Natural killer cell (primary cell): ENCODE data around the gene ABHD17A. TPM values are rescaled to one million over a fixed set of nuclear protein-coding genes. Genes with fewer than 3 reads are reported as not detected.

Experiments
- ATAC-seq, 3 donors: fragments of 150-1000 bp in 2 of 3; fragments of 200-7000 bp in 1 of 3; cut with Tn5 transposase; 1 replicate in 1 of 3; 2 replicates in 2 of 3; pipeline ENCODE4 v1.10.0; 2021; ENCODE audit warnings: mild to moderate bottlenecking in 2 of 3, moderate library complexity in 2 of 3
- DNase-seq, 2 donors: peaks; one replicate each; pipeline versions ENCODE4 v3.0.0 to v3.0.0-alpha.2; 2013 to 2021; ENCODE audit warnings: mixed read lengths in 1 of 2
- H3K27ac ChIP-seq: one replicate; pipeline ENCODE4 v1.5.1; 2013; ENCODE audit warnings: mild to moderate bottlenecking, low read length
- H3K27me3 ChIP-seq: one replicate; pipeline ENCODE4 v1.6.1; 2013; ENCODE audit warnings: low read length; ENCODE audit not compliant: control insufficient read depth, insufficient read depth
- H3K36me3 ChIP-seq: one replicate; pipeline ENCODE4 v1.6.1; 2013; ENCODE audit warnings: low read length; ENCODE audit not compliant: control insufficient read depth, insufficient read depth
- H3K4me1 ChIP-seq: one replicate; pipeline ENCODE4 v1.6.1; 2013; ENCODE audit warnings: low read length; ENCODE audit not compliant: control insufficient read depth, insufficient read depth
- H3K4me3 ChIP-seq: one replicate; pipeline ENCODE4 v1.5.1; 2013; ENCODE audit warnings: low read length
- H3K9me3 ChIP-seq: one replicate; pipeline ENCODE4 v1.6.1; 2013; ENCODE audit warnings: low read length; ENCODE audit not compliant: control insufficient read depth, insufficient read depth
- H3K27ac Mint-ChIP-seq, 2 donors: one replicate each; pipeline ENCODE4 v1.8.0; 2022; ENCODE audit warnings: mild to moderate bottlenecking in 2 of 2, mixed read lengths in 2 of 2, moderate library complexity in 1 of 2
- H3K27me3 Mint-ChIP-seq, 2 donors: one replicate each; pipeline ENCODE4 v1.8.0; 2022; ENCODE audit warnings: low read depth in 2 of 2, mixed read lengths in 2 of 2
- H3K36me3 Mint-ChIP-seq: one replicate; pipeline ENCODE4 v1.8.0; 2022; ENCODE audit warnings: mixed read lengths
- H3K4me1 Mint-ChIP-seq, 2 donors: one replicate each; pipeline ENCODE4 v1.8.0; 2022; ENCODE audit warnings: mixed read lengths in 2 of 2
- H3K4me3 Mint-ChIP-seq: one replicate; pipeline ENCODE4 v1.8.0; 2022; ENCODE audit warnings: mild to moderate bottlenecking, moderate library complexity, mixed read lengths
- H3K9me3 Mint-ChIP-seq, 2 donors: one replicate each; pipeline ENCODE4 v1.8.0; 2022; ENCODE audit warnings: mixed read lengths in 2 of 2
- WGBS: methylation state at CpG from one replicate; pipeline ENCODE4 v1.1.7; 2013; ENCODE audit warnings: missing lambda C conversion rate; ENCODE audit not compliant: insufficient coverage; 5-methylcytosine and 5-hydroxymethylcytosine counted together
- intact Hi-C: fragments of 100-400 bp; cut with micrococcal nuclease; formaldehyde crosslinking; loops from one replicate; pipeline ENCODE4 v1.14.2; 2022
- total RNA-seq, 4 donors: library from RNA; stranded (reverse); fragments of 120-200 nt in 1 of 4; gene quantifications; one replicate each; pipeline versions ENCODE4 v1.2.3 to v1.2.4, GENCODE V29; 2013 to 2022
- TF ChIP-seq, protein P1 (sequence below): fragments of 200-600 bp; IDR thresholded peaks from one replicate; pipeline ENCODE4 v1.8.0; 2022; ENCODE audit warnings: antibody characterized with exemption

The ABHD17A gene
- total RNA-seq, 3 donors from 2014 or later (not counting 1 experiment from before 2014, with no cell fraction given) = 554 to 652 (median 608) TPM

DNA sequence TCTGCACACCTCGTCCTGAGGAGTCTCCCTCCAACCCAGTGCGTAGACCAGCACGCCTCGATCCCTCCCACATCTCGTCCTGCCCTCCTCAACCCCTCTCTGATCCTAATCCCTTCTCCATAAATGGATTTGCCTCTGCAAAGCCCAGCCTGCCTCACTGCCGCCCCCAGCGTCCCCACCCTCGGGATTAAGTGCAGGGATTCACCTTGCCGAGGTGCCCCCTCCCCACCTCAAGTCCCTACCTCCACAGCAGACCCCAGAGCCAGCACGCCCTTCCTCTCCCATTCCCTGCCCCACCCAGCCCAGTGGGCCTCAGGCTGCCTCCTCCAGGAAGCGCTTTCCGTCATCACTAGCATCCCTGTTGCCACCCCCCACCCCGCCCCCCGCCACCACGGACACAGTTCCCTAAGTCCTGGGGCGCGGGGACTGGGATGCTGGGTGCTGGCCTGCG lies 25.9 kb downstream of the ABHD17A start:
- Mint-ChIP-seq H3K4me1 (peaks cover 26 to 50% of the 10 kb centered on the region in 2 donors), H3K27me3 (no peaks in the 10 kb centered on the region), H3K4me3 (no peak overlapping the region), H3K9me3 (no peaks in the 10 kb centered on the region), H3K36me3 (no peaks in the 10 kb centered on the region), H3K27ac (peak overlapping the region in 1 of 2 donors; percentile 80)
- Histone ChIP-seq H3K27ac (no peak overlapping the region), H3K4me3 (no peak overlapping the region), H3K4me1 (peaks cover 78% of the 10 kb centered on the region), H3K9me3 (no peaks in the 10 kb centered on the region), H3K27me3 (no peaks in the 10 kb centered on the region), H3K36me3 (no peaks in the 10 kb centered on the region)
- TF ChIP-seq, protein P1, sequence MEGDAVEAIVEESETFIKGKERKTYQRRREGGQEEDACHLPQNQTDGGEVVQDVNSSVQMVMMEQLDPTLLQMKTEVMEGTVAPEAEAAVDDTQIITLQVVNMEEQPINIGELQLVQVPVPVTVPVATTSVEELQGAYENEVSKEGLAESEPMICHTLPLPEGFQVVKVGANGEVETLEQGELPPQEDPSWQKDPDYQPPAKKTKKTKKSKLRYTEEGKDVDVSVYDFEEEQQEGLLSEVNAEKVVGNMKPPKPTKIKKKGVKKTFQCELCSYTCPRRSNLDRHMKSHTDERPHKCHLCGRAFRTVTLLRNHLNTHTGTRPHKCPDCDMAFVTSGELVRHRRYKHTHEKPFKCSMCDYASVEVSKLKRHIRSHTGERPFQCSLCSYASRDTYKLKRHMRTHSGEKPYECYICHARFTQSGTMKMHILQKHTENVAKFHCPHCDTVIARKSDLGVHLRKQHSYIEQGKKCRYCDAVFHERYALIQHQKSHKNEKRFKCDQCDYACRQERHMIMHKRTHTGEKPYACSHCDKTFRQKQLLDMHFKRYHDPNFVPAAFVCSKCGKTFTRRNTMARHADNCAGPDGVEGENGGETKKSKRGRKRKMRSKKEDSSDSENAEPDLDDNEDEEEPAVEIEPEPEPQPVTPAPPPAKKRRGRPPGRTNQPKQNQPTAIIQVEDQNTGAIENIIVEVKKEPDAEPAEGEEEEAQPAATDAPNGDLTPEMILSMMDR = no peak
- WGBS = 79% methylated on average over 18 of the region's 18 CpGs
- no peak for ATAC-seq
- intact Hi-C loops = no loop called here
- peak in 1 of 2 donors; percentile 28 for DNase-seq

DNA sequence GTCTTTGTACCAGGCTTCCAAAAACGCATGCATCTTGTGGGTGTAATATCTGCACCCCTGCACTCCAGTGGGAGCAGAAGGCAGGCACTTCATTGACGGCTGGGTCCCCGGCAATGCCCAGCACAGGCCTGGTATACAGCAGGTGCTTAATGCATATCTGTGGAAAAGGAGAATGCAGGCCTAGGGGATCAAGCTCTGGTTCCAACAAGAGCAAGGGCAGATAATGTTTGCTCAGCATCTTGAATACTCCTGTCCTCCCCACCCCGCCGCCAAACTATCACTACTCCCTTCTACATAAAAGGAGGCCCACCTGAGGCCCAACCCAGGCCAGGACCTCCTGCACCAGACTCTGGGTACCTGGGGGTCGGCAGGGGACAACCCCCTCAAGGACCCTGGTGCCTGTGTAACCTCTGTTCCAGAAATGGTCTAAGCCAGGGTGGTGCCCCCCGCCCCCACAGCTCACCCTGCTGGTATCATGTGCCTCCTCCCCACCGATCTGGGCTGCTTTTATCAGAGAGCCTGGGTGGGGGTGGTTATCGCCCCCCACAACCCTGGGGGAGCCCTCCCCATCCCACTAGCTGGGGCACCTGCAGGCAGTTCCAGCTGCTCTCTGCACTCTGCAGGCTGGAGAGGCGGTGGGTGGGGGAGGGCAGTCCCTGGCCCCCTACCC lies 26.7 kb downstream of the ABHD17A start:
- Mint-ChIP-seq H3K27me3 (no peaks in the 10 kb centered on the region), H3K4me3 (peak overlapping the region; percentile 28), H3K36me3 (no peaks in the 10 kb centered on the region), H3K4me1 (peaks cover 27 to 51% of the 10 kb centered on the region in 2 donors), H3K27ac (peak overlapping the region in 1 of 2 donors; percentile 80), H3K9me3 (no peaks in the 10 kb centered on the region)
- 73% methylated on average over 7 of the region's 10 CpGs for WGBS
- TF ChIP-seq, protein P1 = no peak
- Histone ChIP-seq H3K27me3 (no peaks in the 10 kb centered on the region), H3K4me3 (no peak overlapping the region), H3K9me3 (no peaks in the 10 kb centered on the region), H3K4me1 (peaks cover 86% of the 10 kb centered on the region), H3K36me3 (no peaks in the 10 kb centered on the region), H3K27ac (no peak overlapping the region)
- DNase-seq (peak in 1 of 2 donors; percentile 32), ATAC-seq (no peak)
- intact Hi-C loops = no loop called here

DNA sequence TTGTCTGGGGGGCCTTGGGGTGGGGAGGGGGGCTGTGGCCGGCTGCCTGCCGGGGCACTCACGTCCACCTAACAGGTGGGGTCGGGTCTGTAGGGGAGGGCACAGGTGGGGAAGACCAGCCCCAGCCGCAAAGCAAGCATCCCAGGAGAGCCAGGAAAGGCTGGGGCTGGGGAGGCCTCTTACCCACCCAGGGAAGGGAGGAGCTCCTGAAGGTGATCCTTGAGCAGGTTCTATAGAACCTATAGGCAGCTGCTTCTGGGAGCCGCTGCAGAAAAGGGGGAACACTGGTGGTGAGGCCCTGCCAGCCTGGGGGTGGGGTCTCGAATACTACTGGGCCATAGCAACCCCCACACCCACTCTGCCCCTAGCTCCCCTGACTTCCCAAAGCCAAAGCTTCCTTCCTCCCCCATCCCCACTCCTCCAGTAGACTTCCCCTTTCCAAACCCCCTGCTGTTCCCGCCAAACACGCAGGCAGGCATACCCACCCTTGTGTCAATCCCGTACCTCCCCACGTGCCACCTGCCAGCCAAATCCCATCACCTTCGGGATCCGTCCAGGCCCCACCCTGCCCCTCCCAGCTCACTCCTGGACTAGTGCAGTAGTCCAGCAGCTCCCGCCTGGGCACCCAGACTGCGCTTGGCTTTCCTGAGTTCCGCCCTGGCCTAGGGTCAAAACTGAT lies 27.5 kb downstream of the ABHD17A start:
- H3K9me3 ChIP-seq = no peaks in the 10 kb centered on the region
- H3K27me3 Mint-ChIP-seq = no peaks in the 10 kb centered on the region
- ATAC-seq (no peak), DNase-seq (peak in 1 of 2 donors; percentile 20)
- H3K27ac ChIP-seq = peak overlapping the region; percentile 66
- H3K4me3 ChIP-seq = peak overlapping the region; percentile 15
- peaks cover 93% of the 10 kb centered on the region for H3K4me1 ChIP-seq
- 62% methylated on average over 16 of the region's 16 CpGs for WGBS
- H3K27me3 ChIP-seq = no peaks in the 10 kb centered on the region
- peaks cover 32 to 58% of the 10 kb centered on the region in 2 donors for H3K4me1 Mint-ChIP-seq
- H3K9me3 Mint-ChIP-seq = no peaks in the 10 kb centered on the region
- H3K36me3 Mint-ChIP-seq = no peaks in the 10 kb centered on the region
- H3K4me3 Mint-ChIP-seq = peak overlapping the region; percentile 28
- intact Hi-C loops = no loop called here
- H3K36me3 ChIP-seq = no peaks in the 10 kb centered on the region
- peak overlapping the region in 1 of 2 donors; percentile 88 for H3K27ac Mint-ChIP-seq
- TF ChIP-seq, protein P1 = no peak
